AG20443 (cell line): ENCODE measurements around the gene CTSH.
A peak's percentile ranks its signal among the peaks of the same experiment; 100 is the strongest.
"Not testable (repeated sequence)": the region's sequence is repeated elsewhere in the genome, so short reads cannot be mapped to it uniquely, and the experiment has no call there.

Experiments
- DNase-seq: peaks from one replicate; pipeline ENCODE4 v3.0.0; 2012; ENCODE audit warnings: low spot score, mixed read lengths

The CTSH gene

DNA sequence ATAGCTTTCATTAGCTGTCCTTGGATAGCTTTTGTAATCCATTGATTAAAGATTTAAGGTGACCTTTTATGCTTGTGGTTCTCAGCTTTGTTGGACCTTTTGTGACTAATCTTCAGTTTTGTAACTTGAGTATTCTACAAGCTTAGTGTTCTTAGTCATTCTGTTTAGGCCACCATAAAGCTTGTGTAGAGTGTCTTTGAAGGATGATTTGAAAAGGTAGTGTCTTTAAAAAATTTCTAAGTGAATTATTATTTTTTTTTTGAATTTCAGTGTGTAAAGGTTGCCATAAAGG, 64.7 kb downstream of the CTSH start:
- peak; percentile 11 for DNase-seq

GRCh38 chr15:78879517-78880241, 65.2 kb downstream of the CTSH start:
- no peak for DNase-seq

DNA sequence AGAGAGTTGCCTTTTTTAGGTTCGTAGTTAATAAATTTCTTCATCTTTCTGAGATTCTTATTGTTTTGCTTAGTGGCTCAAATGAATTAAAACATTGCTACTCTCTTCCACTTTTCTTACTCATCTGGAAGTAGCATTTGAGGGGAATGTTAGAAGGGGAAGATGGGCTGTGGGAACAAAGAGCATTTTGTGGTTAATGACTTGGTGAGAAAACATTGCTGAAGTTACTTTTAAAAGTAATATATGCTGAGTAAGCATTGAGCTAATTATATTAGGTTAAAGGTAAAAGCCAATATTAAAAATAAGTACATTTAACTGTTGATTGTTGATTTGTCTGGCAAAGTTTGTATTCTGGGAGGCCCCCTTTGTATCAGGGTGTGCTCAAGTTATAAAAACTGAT, 66.5 kb downstream of the CTSH start:
- peak; percentile 26 for DNase-seq

DNA sequence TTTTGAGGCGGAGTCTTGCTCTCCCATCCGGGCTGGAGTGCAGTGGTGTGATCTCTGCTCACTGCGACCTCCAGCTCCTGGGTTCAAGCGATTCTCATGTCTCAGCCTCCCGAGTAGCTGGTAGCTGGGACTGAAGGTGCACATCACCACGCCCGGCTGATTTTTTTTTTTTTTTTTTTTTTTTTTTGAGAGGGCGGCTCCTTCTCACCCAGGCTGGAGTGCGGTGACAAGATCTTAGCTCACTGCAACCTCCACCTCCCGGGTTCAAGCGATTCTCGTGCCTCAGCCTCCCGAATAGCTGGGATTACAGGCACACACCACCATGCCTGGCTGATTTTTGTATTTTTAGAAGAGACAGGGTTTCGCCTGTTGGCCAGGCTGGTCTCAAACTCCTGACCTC, 67.9 kb downstream of the CTSH start:
- DNase-seq = not testable (repeated sequence)

- no peak for DNase-seq
Measured at GRCh38 chr15:78875107-78875914, 69.5 kb downstream of the CTSH start.

GRCh38 chr15:78873793-78874765, 70.8 kb downstream of the CTSH start:
- no peak for DNase-seq

DNA sequence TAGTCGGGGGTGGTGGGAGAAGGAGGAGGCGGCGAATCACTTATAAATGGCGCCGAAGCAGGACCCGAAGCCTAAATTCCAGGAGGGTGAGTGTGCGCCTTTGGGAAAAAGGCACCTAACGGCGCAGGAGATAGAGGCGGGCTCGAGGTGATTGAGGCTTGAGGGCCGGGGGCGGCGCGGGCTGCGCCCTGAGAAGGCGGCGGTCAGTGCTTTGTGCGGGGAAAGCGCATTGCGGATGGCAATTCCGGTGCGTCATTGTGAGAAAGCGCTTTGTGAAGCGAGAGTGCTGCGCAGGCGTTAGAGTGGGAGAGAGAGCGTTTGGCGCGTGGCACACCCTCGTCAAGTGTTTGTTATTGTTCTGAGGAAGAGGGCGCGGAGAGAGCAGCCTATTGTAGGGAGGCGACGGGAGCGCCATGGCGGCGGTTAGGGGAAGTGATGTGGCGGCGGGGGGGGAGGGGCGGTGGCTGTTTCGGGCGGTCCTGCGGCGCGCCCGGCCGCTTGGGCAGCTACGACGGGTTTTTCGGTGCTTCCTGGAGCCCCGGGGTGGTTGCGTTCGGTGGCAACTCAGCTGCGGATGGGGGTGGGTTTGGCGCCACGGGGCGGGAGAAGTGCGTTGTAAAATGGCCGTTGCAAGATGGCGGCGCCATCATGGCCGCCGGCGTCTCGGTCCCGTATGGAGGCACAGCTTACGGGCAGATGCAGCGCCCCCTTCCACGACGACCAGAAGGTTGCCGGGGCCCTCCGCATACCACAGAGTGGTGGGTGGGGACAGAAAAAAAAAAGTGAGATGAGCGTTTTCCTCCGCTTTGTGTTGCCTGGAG, 71.7 kb downstream of the CTSH start:
- peak; percentile 75 for DNase-seq

GRCh38 chr15:78872155-78872971, 72.5 kb downstream of the CTSH start, which contains the start of gene MORF4L1:
TSS of gene MORF4L1 (plus strand) at chr15:78872890. CDS start at chr15:78873018, 128 bp downstream.
- peak; percentile 98 for DNase-seq

- not testable (repeated sequence) for DNase-seq
Measured at GRCh38 chr15:78871483-78872127, 73.2 kb downstream of the CTSH start.
